ENCODE results near the gene FIBIN.

DNA sequence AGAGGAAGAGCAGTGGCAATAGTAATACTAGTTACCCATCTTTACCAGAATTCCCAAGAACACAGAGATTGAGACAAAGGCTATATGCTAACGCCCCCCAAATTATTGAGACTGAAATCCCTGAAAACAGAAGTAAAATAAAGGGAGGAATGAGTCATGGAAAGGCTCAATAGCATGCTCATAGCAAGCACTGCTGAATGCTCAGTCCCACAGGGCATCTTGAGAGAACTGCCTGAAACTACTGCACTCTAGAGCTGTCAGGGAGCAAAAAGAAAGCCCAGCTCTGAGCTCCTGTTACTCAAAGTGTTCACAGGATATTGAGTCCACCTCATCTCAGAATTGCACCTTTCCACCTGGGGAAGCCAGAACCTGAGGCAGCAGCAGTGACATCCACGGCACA is 44.1 kb upstream of the FIBIN start:
- no peak for TF ChIP-seq EZH2 (IDR thresholded peaks at IDR 0.05; ENCODE audit: low read depth, unreplicated experiment)
- TF ChIP-seq, protein P1, sequence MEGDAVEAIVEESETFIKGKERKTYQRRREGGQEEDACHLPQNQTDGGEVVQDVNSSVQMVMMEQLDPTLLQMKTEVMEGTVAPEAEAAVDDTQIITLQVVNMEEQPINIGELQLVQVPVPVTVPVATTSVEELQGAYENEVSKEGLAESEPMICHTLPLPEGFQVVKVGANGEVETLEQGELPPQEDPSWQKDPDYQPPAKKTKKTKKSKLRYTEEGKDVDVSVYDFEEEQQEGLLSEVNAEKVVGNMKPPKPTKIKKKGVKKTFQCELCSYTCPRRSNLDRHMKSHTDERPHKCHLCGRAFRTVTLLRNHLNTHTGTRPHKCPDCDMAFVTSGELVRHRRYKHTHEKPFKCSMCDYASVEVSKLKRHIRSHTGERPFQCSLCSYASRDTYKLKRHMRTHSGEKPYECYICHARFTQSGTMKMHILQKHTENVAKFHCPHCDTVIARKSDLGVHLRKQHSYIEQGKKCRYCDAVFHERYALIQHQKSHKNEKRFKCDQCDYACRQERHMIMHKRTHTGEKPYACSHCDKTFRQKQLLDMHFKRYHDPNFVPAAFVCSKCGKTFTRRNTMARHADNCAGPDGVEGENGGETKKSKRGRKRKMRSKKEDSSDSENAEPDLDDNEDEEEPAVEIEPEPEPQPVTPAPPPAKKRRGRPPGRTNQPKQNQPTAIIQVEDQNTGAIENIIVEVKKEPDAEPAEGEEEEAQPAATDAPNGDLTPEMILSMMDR (conservative IDR thresholded peaks at IDR 0.05; ENCODE audit: low read depth in 2 of 2), result no peak
- TF ChIP-seq, protein P2, sequence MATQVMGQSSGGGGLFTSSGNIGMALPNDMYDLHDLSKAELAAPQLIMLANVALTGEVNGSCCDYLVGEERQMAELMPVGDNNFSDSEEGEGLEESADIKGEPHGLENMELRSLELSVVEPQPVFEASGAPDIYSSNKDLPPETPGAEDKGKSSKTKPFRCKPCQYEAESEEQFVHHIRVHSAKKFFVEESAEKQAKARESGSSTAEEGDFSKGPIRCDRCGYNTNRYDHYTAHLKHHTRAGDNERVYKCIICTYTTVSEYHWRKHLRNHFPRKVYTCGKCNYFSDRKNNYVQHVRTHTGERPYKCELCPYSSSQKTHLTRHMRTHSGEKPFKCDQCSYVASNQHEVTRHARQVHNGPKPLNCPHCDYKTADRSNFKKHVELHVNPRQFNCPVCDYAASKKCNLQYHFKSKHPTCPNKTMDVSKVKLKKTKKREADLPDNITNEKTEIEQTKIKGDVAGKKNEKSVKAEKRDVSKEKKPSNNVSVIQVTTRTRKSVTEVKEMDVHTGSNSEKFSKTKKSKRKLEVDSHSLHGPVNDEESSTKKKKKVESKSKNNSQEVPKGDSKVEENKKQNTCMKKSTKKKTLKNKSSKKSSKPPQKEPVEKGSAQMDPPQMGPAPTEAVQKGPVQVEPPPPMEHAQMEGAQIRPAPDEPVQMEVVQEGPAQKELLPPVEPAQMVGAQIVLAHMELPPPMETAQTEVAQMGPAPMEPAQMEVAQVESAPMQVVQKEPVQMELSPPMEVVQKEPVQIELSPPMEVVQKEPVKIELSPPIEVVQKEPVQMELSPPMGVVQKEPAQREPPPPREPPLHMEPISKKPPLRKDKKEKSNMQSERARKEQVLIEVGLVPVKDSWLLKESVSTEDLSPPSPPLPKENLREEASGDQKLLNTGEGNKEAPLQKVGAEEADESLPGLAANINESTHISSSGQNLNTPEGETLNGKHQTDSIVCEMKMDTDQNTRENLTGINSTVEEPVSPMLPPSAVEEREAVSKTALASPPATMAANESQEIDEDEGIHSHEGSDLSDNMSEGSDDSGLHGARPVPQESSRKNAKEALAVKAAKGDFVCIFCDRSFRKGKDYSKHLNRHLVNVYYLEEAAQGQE (IDR thresholded peaks at IDR 0.05; ENCODE audit: unreplicated experiment), result no peak
- TF ChIP-seq CREB1 (CRISPR knock-in tag; IDR thresholded peaks at IDR 0.05; ENCODE audit: low read depth), result no peak
- no peak for TF ChIP-seq EZH2phosphoT487 (IDR thresholded peaks at IDR 0.05; ENCODE audit: unreplicated experiment)
- no peak for TF ChIP-seq NANOG (IDR thresholded peaks at IDR 0.05; ENCODE audit: borderline replicate concordance)
- TF ChIP-seq POLR2AphosphoS5 (IDR thresholded peaks at IDR 0.05; ENCODE audit: low read depth), result no peak
- TF ChIP-seq STAT1 (IDR thresholded peaks at IDR 0.05; ENCODE audit: unreplicated experiment), result no peak
- TF ChIP-seq JUNB (IDR thresholded peaks at IDR 0.05; ENCODE audit: unreplicated experiment), result no peak
- TF ChIP-seq, protein P3, sequence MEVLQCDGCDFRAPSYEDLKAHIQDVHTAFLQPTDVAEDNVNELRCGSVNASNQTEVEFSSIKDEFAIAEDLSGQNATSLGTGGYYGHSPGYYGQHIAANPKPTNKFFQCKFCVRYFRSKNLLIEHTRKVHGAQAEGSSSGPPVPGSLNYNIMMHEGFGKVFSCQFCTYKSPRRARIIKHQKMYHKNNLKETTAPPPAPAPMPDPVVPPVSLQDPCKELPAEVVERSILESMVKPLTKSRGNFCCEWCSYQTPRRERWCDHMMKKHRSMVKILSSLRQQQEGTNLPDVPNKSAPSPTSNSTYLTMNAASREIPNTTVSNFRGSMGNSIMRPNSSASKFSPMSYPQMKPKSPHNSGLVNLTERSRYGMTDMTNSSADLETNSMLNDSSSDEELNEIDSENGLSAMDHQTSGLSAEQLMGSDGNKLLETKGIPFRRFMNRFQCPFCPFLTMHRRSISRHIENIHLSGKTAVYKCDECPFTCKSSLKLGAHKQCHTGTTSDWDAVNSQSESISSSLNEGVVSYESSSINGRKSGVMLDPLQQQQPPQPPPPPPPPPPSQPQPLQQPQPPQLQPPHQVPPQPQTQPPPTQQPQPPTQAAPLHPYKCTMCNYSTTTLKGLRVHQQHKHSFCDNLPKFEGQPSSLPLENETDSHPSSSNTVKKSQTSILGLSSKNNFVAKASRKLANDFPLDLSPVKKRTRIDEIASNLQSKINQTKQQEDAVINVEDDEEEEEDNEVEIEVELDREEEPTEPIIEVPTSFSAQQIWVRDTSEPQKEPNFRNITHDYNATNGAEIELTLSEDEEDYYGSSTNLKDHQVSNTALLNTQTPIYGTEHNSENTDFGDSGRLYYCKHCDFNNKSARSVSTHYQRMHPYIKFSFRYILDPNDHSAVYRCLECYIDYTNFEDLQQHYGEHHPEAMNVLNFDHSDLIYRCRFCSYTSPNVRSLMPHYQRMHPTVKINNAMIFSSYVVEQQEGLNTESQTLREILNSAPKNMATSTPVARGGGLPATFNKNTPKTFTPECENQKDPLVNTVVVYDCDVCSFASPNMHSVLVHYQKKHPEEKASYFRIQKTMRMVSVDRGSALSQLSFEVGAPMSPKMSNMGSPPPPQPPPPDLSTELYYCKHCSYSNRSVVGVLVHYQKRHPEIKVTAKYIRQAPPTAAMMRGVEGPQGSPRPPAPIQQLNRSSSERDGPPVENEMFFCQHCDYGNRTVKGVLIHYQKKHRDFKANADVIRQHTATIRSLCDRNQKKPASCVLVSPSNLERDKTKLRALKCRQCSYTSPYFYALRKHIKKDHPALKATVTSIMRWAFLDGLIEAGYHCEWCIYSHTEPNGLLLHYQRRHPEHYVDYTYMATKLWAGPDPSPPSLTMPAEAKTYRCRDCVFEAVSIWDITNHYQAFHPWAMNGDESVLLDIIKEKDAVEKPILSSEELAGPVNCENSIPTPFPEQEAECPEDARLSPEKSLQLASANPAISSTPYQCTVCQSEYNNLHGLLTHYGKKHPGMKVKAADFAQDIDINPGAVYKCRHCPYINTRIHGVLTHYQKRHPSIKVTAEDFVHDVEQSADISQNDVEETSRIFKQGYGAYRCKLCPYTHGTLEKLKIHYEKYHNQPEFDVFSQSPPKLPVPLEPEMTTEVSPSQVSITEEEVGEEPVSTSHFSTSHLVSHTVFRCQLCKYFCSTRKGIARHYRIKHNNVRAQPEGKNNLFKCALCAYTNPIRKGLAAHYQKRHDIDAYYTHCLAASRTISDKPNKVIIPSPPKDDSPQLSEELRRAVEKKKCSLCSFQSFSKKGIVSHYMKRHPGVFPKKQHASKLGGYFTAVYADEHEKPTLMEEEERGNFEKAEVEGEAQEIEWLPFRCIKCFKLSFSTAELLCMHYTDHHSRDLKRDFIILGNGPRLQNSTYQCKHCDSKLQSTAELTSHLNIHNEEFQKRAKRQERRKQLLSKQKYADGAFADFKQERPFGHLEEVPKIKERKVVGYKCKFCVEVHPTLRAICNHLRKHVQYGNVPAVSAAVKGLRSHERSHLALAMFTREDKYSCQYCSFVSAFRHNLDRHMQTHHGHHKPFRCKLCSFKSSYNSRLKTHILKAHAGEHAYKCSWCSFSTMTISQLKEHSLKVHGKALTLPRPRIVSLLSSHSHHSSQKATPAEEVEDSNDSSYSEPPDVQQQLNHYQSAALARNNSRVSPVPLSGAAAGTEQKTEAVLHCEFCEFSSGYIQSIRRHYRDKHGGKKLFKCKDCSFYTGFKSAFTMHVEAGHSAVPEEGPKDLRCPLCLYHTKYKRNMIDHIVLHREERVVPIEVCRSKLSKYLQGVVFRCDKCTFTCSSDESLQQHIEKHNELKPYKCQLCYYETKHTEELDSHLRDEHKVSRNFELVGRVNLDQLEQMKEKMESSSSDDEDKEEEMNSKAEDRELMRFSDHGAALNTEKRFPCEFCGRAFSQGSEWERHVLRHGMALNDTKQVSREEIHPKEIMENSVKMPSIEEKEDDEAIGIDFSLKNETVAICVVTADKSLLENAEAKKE (CRISPR knock-in tag; IDR thresholded peaks at IDR 0.05), result no peak
- TF ChIP-seq ZNF331 (CRISPR knock-in tag; IDR thresholded peaks at IDR 0.05; ENCODE audit: low read depth), result no peak
- no peak for TF ChIP-seq ZNF114 (CRISPR knock-in tag; IDR thresholded peaks at IDR 0.05)
- TF ChIP-seq, protein P4, sequence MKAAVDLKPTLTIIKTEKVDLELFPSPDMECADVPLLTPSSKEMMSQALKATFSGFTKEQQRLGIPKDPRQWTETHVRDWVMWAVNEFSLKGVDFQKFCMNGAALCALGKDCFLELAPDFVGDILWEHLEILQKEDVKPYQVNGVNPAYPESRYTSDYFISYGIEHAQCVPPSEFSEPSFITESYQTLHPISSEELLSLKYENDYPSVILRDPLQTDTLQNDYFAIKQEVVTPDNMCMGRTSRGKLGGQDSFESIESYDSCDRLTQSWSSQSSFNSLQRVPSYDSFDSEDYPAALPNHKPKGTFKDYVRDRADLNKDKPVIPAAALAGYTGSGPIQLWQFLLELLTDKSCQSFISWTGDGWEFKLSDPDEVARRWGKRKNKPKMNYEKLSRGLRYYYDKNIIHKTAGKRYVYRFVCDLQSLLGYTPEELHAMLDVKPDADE (IDR thresholded peaks at IDR 0.05), result no peak
